Smooth muscle cell (in vitro differentiated cells): Measurements from ENCODE around the gene PARD6A. TPM values are rescaled to one million over a fixed set of nuclear protein-coding genes. Genes with fewer than 3 reads are reported as not detected.
"Not testable (repeated sequence)": the region's sequence is repeated elsewhere in the genome, so short reads cannot be mapped to it uniquely, and the experiment has no call there.

ENCODE experiments used
- DNase-seq: peaks from one replicate; lab custom pipeline; 2025; ENCODE audit not compliant: unreplicated experiment; lab: John Stamatoyannopoulos, UW
- H2AFZ ChIP-seq: fragments of 200-600 bp; sonication (generic); 2 replicates; pipeline ENCODE4 v1.6.0; 2016; ENCODE audit warnings: antibody characterized with exemption, low read depth, mild to moderate bottlenecking
- H3F3A ChIP-seq: fragments of 200-600 bp; sonication (generic); 2 replicates; pipeline ENCODE4 v1.6.0; 2017; ENCODE audit warnings: antibody characterized with exemption, low read depth
- H3K27ac ChIP-seq: fragments of 200-600 bp; sonication (generic); 2 replicates; pipeline ENCODE4 v1.5.1; 2016; ENCODE audit warnings: low read depth, mild to moderate bottlenecking
- H3K27me3 ChIP-seq: fragments of 200-600 bp; sonication (generic); 2 replicates; pipeline ENCODE4 v1.6.1; 2016; ENCODE audit warnings: low read depth, mild to moderate bottlenecking
- H3K36me3 ChIP-seq: fragments of 200-600 bp; sonication (generic); 2 replicates; pipeline ENCODE4 v1.5.1; 2016; ENCODE audit warnings: low read depth
- H3K4me1 ChIP-seq: fragments of 200-600 bp; sonication (generic); 2 replicates; pipeline ENCODE4 v1.5.1; 2016; ENCODE audit warnings: low read depth
- H3K4me2 ChIP-seq: fragments of 200-600 bp; sonication (generic); 2 replicates; pipeline ENCODE4 v1.6.0; 2016; ENCODE audit warnings: mild to moderate bottlenecking
- H3K4me3 ChIP-seq: fragments of 200-600 bp; sonication (generic); 2 replicates; pipeline ENCODE4 v1.5.1; 2016; ENCODE audit warnings: mild to moderate bottlenecking
- H3K79me2 ChIP-seq: fragments of 200-600 bp; sonication (generic); 2 replicates; pipeline ENCODE4 v1.6.0; 2016; ENCODE audit warnings: low read depth, mild to moderate bottlenecking
- H3K9ac ChIP-seq: fragments of 200-600 bp; sonication (generic); 2 replicates; pipeline ENCODE4 v1.6.0; 2016; ENCODE audit warnings: low read depth
- H3K9me3 ChIP-seq: fragments of 200-600 bp; sonication (generic); replicated peaks from 2 replicates; pipeline ENCODE4 v1.5.1; 2016; ENCODE audit warnings: low read depth
- H4K20me1 ChIP-seq: fragments of 200-600 bp; sonication (generic); 2 replicates; pipeline ENCODE4 v1.6.0; 2016; ENCODE audit warnings: low read depth
- WGBS: methylation state at CpG from one replicate; pipeline ENCODE4 v1.1.7; 2016; ENCODE audit warnings: low lambda C conversion rate; 5-methylcytosine and 5-hydroxymethylcytosine counted together
- polyA plus RNA-seq: library from polyadenylated mRNA; unstranded; fragments of >200 nt; fragmentation: Nextera tagmentation; extraction: Ambion mirVana; gene quantifications from 2 replicates; pipeline ENCODE4 v1.2.1, GENCODE V29; 2016
- total RNA-seq: library from RNA; depleted of rRNA; stranded (reverse); fragments of >200 nt; gene quantifications from 2 replicates; pipeline ENCODE4 v1.2.3, GENCODE V29; 2014
- TF ChIP-seq, protein P1 (sequence below): fragments of 200-600 bp; sonication (generic); IDR thresholded peaks from 2 replicates; pipeline ENCODE4 v1.5.1; 2017; ENCODE audit warnings: borderline replicate concordance, mild to moderate bottlenecking, antibody characterized with exemption; ENCODE audit not compliant: insufficient read depth, poor library complexity, severe bottlenecking

Gene PARD6A
- total and polyA plus RNA-seq, 2 experiments from 2014 or later: 0.36 to 0.58 TPM

DNA sequence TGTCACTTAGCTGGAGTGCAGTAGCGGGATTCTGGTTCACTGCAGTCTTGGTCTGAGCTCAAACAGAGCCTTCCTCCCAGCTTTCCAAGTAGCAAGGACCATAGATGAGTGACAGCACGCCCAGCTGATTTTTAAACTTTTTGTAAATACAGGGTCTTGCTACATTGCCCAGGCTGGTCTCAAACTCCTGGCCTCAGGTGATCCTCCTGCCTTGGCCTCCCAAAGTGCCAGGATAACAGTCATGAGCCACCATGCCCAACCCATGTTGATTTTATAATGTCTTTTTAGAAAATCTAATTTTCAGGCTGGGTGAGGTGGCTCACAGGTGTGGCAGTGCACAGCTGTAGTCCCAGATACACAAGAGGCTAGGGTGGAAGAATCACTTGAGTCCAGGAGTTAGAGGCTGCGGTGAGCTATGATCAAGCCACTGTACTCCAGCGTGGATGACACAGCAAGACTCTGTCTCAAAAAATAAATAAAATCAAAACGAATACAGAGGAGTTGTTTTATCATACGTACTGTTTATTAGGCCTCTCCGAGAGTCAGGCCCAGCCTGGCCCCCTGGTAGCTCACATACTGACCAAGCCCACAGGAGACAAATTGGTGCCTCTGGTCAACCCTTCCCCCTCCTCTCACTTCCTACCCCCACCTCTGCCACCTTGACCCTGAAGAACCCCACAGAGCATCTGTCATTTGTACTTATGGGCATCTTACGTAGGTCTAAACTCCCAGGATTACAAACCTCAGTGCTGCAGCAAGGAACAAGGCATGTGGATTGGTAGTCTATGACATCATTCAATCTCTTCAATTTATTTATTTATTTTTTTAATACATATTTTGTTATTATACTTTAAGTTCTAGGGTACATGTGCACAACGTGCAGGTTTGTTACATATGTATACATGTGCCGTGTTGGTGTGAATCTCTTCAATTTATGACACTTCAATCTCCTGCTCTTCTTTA lies 19.5 kb downstream of the PARD6A start:
- 97% methylated on average over 10 of the region's 10 CpGs for WGBS
- H3K27me3 ChIP-seq: no peaks in the 10 kb centered on the region
- TF ChIP-seq, protein P1, sequence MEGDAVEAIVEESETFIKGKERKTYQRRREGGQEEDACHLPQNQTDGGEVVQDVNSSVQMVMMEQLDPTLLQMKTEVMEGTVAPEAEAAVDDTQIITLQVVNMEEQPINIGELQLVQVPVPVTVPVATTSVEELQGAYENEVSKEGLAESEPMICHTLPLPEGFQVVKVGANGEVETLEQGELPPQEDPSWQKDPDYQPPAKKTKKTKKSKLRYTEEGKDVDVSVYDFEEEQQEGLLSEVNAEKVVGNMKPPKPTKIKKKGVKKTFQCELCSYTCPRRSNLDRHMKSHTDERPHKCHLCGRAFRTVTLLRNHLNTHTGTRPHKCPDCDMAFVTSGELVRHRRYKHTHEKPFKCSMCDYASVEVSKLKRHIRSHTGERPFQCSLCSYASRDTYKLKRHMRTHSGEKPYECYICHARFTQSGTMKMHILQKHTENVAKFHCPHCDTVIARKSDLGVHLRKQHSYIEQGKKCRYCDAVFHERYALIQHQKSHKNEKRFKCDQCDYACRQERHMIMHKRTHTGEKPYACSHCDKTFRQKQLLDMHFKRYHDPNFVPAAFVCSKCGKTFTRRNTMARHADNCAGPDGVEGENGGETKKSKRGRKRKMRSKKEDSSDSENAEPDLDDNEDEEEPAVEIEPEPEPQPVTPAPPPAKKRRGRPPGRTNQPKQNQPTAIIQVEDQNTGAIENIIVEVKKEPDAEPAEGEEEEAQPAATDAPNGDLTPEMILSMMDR: no peak
- no peaks in the 10 kb centered on the region for H3F3A ChIP-seq
- no peaks in the 10 kb centered on the region for H3K36me3 ChIP-seq
- H3K79me2 ChIP-seq: no peaks in the 10 kb centered on the region
- no peak overlapping the region for H3K9ac ChIP-seq
- DNase-seq: no peak
- H3K4me2 ChIP-seq: no peak overlapping the region
- H3K27ac ChIP-seq: no peak overlapping the region
- H2AFZ ChIP-seq: no peak overlapping the region
- no peaks in the 10 kb centered on the region for H3K9me3 ChIP-seq
- no peak overlapping the region for H3K4me3 ChIP-seq
- H4K20me1 ChIP-seq: no peaks in the 10 kb centered on the region
- no peaks in the 10 kb centered on the region for H3K4me1 ChIP-seq

DNA sequence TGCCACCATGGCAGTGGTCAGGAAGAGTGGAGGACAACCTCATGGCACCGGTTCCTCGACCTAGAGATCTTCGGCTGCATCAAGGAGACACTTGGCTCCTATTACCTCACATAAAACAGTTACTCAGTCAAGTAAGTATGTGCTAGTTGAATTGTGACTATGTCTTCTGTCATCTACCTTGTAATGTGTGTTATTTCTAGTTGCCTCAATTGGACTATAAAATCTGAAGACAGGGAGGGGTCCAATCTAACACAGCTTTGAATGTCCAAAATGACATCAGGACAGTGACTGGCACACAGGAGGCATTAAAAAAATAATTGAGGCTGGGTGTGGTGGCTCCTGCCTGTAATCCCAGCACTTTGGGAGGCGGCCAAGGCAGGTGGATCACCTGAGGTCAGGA lies 23.0 kb downstream of the PARD6A start:
- H4K20me1 ChIP-seq: peaks cover 13% of the 10 kb centered on the region
- H3K27me3 ChIP-seq: no peaks in the 10 kb centered on the region
- WGBS: 92% methylated on average over 4 of the region's 4 CpGs
- no peak overlapping the region for H3K4me2 ChIP-seq
- no peak for DNase-seq
- H3K4me3 ChIP-seq: no peak overlapping the region
- no peaks in the 10 kb centered on the region for H3K9me3 ChIP-seq
- H3F3A ChIP-seq: no peaks in the 10 kb centered on the region
- no peak overlapping the region for H3K27ac ChIP-seq
- TF ChIP-seq, protein P1: no peak
- H3K9ac ChIP-seq: no peak overlapping the region
- no peak overlapping the region for H2AFZ ChIP-seq
- no peaks in the 10 kb centered on the region for H3K36me3 ChIP-seq
- H3K79me2 ChIP-seq: no peaks in the 10 kb centered on the region
- no peaks in the 10 kb centered on the region for H3K4me1 ChIP-seq

DNA sequence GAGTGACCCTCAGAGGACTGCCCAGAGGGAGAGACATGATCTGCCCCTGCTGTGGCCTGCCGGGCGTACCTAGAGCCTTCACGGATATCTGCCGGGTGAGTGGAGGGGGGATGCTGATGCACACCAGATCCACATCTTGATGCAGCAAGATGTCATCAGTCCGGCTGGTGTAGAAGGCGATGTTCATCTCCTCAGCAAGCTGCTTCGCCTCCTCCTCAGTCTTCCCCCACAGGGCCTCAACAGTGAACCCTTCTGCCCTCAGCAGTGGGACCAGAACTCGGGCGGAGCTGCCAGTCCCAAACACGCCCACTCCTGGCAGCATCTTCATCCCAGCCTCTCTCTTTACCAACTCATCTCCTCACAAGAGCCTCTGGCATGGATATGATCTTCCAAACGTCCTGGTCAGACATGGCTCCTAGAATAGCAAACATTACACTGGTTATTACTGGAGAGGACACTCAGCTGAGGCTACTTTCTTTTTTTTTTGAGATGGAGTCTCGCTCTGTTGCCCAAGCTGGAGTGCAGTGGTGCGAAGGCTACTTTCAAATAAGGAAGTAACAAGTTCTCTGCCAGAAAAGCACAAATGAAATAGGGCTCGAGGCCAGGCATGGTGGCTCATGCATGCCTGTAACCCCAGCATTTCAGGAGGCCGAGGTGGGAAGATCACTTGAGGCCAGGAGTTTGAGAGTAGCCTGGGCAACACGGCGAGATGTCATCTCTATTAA lies 24.8 kb downstream of the PARD6A start:
- Histone ChIP-seq H3K9me3 (no peaks in the 10 kb centered on the region), H3K36me3 (no peaks in the 10 kb centered on the region), H3K4me3 (no peak overlapping the region), H3K4me2 (no peak overlapping the region), H3K79me2 (peaks cover 8% of the 10 kb centered on the region), H4K20me1 (peaks cover 13% of the 10 kb centered on the region), H2AFZ (no peak overlapping the region), H3K27me3 (no peaks in the 10 kb centered on the region), H3K9ac (no peak overlapping the region), H3F3A (no peaks in the 10 kb centered on the region), H3K27ac (no peak overlapping the region), H3K4me1 (no peaks in the 10 kb centered on the region)
- 95% methylated on average over 17 of the region's 17 CpGs for WGBS
- DNase-seq: no peak
- TF ChIP-seq, protein P1: no peak

DNA sequence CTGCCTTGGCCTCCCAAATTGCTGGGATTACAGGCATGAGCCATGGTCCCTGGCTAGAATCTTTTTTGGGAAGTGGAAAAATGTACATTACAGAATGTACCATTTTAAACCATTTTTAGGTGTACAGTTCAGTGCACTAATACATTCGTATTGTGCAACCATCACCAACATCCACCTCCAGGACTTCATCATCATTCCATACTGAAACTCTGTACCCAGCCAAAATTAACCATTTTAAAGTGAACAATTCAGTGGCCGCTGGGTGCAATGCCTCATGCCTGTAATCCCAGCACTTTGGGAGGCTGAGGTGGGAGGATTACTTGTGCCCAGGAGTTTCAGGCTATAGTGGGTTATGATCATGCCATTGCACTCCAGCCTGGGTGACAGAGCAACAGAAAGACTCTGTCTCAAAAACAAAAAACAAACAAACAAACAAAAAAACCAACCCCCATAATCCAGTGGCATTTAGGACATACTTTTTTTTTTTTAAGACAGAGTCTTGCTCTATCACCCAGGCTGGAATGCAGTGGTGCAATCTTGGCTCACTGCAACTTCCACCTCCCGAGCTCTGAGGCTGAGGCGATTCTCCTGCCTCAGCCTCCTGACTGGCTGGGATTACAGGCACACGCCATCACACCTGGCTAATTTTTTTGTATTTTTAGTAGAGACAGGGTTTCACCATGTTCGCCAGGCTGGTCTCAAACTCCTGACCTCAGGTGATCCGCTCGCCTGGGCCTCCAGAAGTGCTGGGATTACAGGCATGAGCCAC lies 32.9 kb downstream of the PARD6A start:
- not testable (repeated sequence) for H3K36me3 ChIP-seq, DNase-seq, H3K9ac ChIP-seq, H3F3A ChIP-seq, H3K4me2 ChIP-seq, H3K27ac ChIP-seq, H3K4me1 ChIP-seq, H2AFZ ChIP-seq, H3K4me3 ChIP-seq, H3K27me3 ChIP-seq, H3K9me3 ChIP-seq
- 90% methylated on average over 8 of the region's 8 CpGs for WGBS
- peaks cover 41% of the 10 kb centered on the region for H4K20me1 ChIP-seq
- peaks cover 24% of the 10 kb centered on the region for H3K79me2 ChIP-seq
